GM12878 (cell line): ENCODE measurements around the gene PATL1. TPM values are rescaled to one million over a fixed set of nuclear protein-coding genes. Genes with fewer than 3 reads are reported as not detected.

Experiments
- CREB1 ChIP-seq: IDR thresholded peaks from 2 replicates; pipeline ENCODE4 v1.6.1; 2012; ENCODE audit warnings: low read depth, mild to moderate bottlenecking, inconsistent platforms
- EGR1 ChIP-seq, 2 experiments: IDR thresholded peaks; 1 replicate in 1 of 2; 2 replicates in 1 of 2; pipeline ENCODE4 v1.6.1; 2011 to 2012; ENCODE audit warnings: low read depth in 2 of 2, low read length in 2 of 2, borderline replicate concordance in 1 of 2, mild to moderate bottlenecking in 1 of 2, moderate library complexity in 1 of 2
- ESRRA ChIP-seq: IDR thresholded peaks from 2 replicates; pipeline ENCODE4 v1.6.1; 2012; ENCODE audit warnings: mild to moderate bottlenecking, low read length, improper control_type of control experiment
- FOS ChIP-seq: IDR thresholded peaks from 3 replicates; pipeline ENCODE4 v1.6.1; 2011; ENCODE audit warnings: borderline replicate concordance; ENCODE audit not compliant: insufficient read length; ENCODE audit errors: extremely low read depth
- GATAD2B ChIP-seq: fragments of 450-650 bp; conservative IDR thresholded peaks from 2 replicates; pipeline ENCODE4 v1.6.1; 2017; ENCODE audit warnings: low read depth, mild to moderate bottlenecking, moderate library complexity
- MYC ChIP-seq: IDR thresholded peaks from 2 replicates; pipeline ENCODE4 v1.6.1; 2011; ENCODE audit warnings: mild to moderate bottlenecking, low read length, moderate library complexity, inconsistent platforms; ENCODE audit not compliant: insufficient read depth, insufficient replicate concordance, insufficient read length, severe bottlenecking
- NBN ChIP-seq: fragments of 450-650 bp; IDR thresholded peaks from 2 replicates; pipeline ENCODE4 v1.6.1; 2016
- NFXL1 ChIP-seq: fragments of 450-650 bp; IDR thresholded peaks from 2 replicates; pipeline ENCODE4 v1.6.1; 2017; ENCODE audit warnings: antibody characterized with exemption, mild to moderate bottlenecking, borderline replicate concordance
- NR2F1 ChIP-seq: fragments of 450-650 bp; conservative IDR thresholded peaks from 2 replicates; pipeline ENCODE4 v1.6.1; 2017; ENCODE audit warnings: mild to moderate bottlenecking
- NRF1 ChIP-seq: conservative IDR thresholded peaks from 2 replicates; pipeline ENCODE4 v1.6.1; 2011; ENCODE audit warnings: mild to moderate bottlenecking, low read depth, low read length, improper control_type of control experiment
- PAX5 ChIP-seq: IDR thresholded peaks from 2 replicates; pipeline ENCODE4 v1.6.1; 2011; ENCODE audit warnings: low read depth, low read length, borderline replicate concordance
- PAX8 ChIP-seq: fragments of 450-650 bp; IDR thresholded peaks from 2 replicates; pipeline ENCODE4 v1.6.1; 2017; ENCODE audit warnings: mild to moderate bottlenecking, moderate library complexity
- PML ChIP-seq: IDR thresholded peaks from 2 replicates; pipeline ENCODE4 v1.6.1; 2012; ENCODE audit warnings: low read length, inconsistent platforms
- POU2F2 ChIP-seq: IDR thresholded peaks from 3 replicates; pipeline ENCODE4 v1.6.1; 2011; ENCODE audit warnings: low read depth, mild to moderate bottlenecking, low read length, borderline replicate concordance
- RAD51 ChIP-seq: fragments of 450-650 bp; IDR thresholded peaks from 2 replicates; pipeline ENCODE4 v1.6.1; 2016; ENCODE audit warnings: moderate library complexity, mild to moderate bottlenecking, inconsistent platforms
- TCF12 ChIP-seq: IDR thresholded peaks from 2 replicates; pipeline ENCODE4 v1.6.1; 2011; ENCODE audit warnings: low read depth, mild to moderate bottlenecking, low read length
- TCF3 ChIP-seq: IDR thresholded peaks from 2 replicates; pipeline ENCODE4 v1.6.1; 2012; ENCODE audit warnings: low read depth, mild to moderate bottlenecking, low read length, borderline replicate concordance; ENCODE audit not compliant: insufficient read depth
- WRNIP1 ChIP-seq: IDR thresholded peaks from 2 replicates; pipeline ENCODE4 v1.6.1; 2011; ENCODE audit warnings: low read depth, low read length, improper control_type of control experiment, borderline replicate concordance
- YY1 ChIP-seq: IDR thresholded peaks from 2 replicates; pipeline ENCODE4 v1.6.1; 2011; ENCODE audit warnings: low read depth, mild to moderate bottlenecking, low read length
- ZNF274 ChIP-seq: IDR thresholded peaks from one replicate; pipeline ENCODE4 v1.8.0; 2011; ENCODE audit not compliant: insufficient read length, insufficient read depth
- ZNF622 ChIP-seq: fragments of 450-650 bp; IDR thresholded peaks from 2 replicates; pipeline ENCODE4 v1.6.1; 2017; ENCODE audit warnings: mild to moderate bottlenecking, inconsistent platforms
- polyA plus RNA-seq, 11 experiments: library from polyadenylated mRNA; depleted of rRNA in 4 of 11; unstranded in 6 of 11; stranded (reverse) in 5 of 11; fragments of >200 nt; fragmentation: Nextera tagmentation in 4 of 11; fragmentation: Illumina TruSeq in 1 of 11; extraction: Ambion mirVana in 4 of 11; extraction: Trizol in 1 of 11; gene quantifications; 1 replicate in 1 of 11; 2 replicates in 10 of 11; pipeline versions ENCODE4 v1.2.1 to v1.2.3, GENCODE V29; 2011 to 2016; ENCODE audit warnings: inconsistent platforms in 2 of 11, missing spikeins in 2 of 11, low read depth in 1 of 11
- total RNA-seq, 4 experiments: library from RNA; depleted of rRNA in 3 of 4; stranded (reverse); fragments of >200 nt in 3 of 4; fragmentation: Illumina TruSeq in 1 of 4; extraction: Trizol in 1 of 4; gene quantifications; 2 replicates each; pipeline versions ENCODE4 v1.2.1 to v1.2.3, GENCODE V29; 2013 to 2021
- TF ChIP-seq, protein P1 (sequence below): fragments of 150-350 bp; IDR thresholded peaks from 2 replicates; pipeline ENCODE4 v1.6.1; 2014; ENCODE audit warnings: mild to moderate bottlenecking, low read depth, low read length
- TF ChIP-seq, protein P2 (sequence below): IDR thresholded peaks from 2 replicates; pipeline ENCODE4 v1.6.1; 2011; ENCODE audit warnings: borderline replicate concordance, low read depth, mild to moderate bottlenecking, moderate library complexity, mixed read lengths, low read length; ENCODE audit not compliant: insufficient read depth; ENCODE audit errors: extremely low read length
- TF ChIP-seq, protein P3 (sequence below): IDR thresholded peaks from 2 replicates; pipeline ENCODE4 v1.6.1; 2012; ENCODE audit warnings: improper control_type of control experiment, low read depth, low read length; ENCODE audit not compliant: insufficient replicate concordance

PATL1 gene
- total and polyA plus RNA-seq, 10 of the 15 experiments (the other 5 are each of a cell fraction or from before 2014, with no cell fraction given) = 5.3 to 62.0 (median 14.9) TPM

DNA sequence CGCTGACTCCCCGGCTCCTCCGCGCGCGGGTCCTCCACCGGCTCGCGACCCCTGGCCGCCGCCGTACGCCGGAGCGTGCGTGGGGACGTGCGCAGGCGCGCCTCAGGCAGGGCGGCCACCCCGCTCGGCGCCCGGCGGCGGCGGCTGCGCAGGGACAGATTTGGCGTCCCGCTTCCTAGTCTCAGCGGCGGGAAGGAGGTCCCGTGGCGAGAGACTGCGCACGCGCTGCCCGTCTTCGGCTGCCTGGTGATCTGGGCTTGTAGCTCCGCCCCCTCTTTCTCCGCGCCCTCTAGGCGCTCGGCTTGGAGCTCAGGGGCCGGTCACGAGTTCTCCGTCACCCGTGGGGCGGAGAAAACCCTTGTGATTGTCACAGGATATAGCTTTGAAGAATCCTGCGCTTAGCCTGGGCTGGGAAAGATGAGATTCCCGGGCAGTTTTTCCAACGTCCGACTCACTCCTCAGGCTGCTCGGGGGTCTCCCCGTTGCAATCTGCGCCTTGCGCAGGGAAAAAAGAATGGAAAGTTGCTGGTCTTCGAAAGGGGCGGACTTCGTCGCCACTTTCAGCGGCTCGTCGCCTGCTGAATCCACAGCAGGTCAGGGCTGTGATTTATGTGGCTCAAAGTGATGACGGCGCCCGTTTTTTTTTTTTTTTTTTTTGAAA is at the start of gene PATL1 (continued):
- TF ChIP-seq WRNIP1 (0 out of 2 replicates have a peak, but pooled peaks have one; percentile 17), GATAD2B (peak; percentile 33; the same call in 1 of the 2 replicates), NRF1 (peak; percentile 96), ZNF622 (no peak), EGR1 (IDR thresholded peaks at IDR 0.05; ENCODE audit: borderline replicate concordance in 1 of 2, low read depth in 2 of 2, low read length in 2 of 2) (peak; percentile 22 to 48; a peak in 2 of 3 replicates), PAX8 (no peak), PAX5 (no peak), NBN (peak; percentile 93), POU2F2 (no peak; the same call in 1 of the 3 replicates), PML (peak; percentile 97), TCF12 (no peak), FOS (no peak), RAD51 (peak; percentile 88), NR2F1 (0 out of 2 replicates have a peak, but pooled peaks have one; percentile 16), ESRRA (0 out of 2 replicates have a peak, but pooled peaks have one; percentile 2), YY1 (peak; percentile 54; the same call in 1 of the 2 replicates), TCF3 (0 out of 2 replicates have a peak, but pooled peaks have one; percentile 43), ZNF274 (no peak), MYC (no peak), CREB1 (peak; percentile 93), NFXL1 (no peak)
- TF ChIP-seq, protein P1, sequence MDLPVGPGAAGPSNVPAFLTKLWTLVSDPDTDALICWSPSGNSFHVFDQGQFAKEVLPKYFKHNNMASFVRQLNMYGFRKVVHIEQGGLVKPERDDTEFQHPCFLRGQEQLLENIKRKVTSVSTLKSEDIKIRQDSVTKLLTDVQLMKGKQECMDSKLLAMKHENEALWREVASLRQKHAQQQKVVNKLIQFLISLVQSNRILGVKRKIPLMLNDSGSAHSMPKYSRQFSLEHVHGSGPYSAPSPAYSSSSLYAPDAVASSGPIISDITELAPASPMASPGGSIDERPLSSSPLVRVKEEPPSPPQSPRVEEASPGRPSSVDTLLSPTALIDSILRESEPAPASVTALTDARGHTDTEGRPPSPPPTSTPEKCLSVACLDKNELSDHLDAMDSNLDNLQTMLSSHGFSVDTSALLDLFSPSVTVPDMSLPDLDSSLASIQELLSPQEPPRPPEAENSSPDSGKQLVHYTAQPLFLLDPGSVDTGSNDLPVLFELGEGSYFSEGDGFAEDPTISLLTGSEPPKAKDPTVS = no peak
- TF ChIP-seq, protein P2, sequence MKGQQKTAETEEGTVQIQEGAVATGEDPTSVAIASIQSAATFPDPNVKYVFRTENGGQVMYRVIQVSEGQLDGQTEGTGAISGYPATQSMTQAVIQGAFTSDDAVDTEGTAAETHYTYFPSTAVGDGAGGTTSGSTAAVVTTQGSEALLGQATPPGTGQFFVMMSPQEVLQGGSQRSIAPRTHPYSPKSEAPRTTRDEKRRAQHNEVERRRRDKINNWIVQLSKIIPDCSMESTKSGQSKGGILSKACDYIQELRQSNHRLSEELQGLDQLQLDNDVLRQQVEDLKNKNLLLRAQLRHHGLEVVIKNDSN = no peak
- TF ChIP-seq, protein P3, sequence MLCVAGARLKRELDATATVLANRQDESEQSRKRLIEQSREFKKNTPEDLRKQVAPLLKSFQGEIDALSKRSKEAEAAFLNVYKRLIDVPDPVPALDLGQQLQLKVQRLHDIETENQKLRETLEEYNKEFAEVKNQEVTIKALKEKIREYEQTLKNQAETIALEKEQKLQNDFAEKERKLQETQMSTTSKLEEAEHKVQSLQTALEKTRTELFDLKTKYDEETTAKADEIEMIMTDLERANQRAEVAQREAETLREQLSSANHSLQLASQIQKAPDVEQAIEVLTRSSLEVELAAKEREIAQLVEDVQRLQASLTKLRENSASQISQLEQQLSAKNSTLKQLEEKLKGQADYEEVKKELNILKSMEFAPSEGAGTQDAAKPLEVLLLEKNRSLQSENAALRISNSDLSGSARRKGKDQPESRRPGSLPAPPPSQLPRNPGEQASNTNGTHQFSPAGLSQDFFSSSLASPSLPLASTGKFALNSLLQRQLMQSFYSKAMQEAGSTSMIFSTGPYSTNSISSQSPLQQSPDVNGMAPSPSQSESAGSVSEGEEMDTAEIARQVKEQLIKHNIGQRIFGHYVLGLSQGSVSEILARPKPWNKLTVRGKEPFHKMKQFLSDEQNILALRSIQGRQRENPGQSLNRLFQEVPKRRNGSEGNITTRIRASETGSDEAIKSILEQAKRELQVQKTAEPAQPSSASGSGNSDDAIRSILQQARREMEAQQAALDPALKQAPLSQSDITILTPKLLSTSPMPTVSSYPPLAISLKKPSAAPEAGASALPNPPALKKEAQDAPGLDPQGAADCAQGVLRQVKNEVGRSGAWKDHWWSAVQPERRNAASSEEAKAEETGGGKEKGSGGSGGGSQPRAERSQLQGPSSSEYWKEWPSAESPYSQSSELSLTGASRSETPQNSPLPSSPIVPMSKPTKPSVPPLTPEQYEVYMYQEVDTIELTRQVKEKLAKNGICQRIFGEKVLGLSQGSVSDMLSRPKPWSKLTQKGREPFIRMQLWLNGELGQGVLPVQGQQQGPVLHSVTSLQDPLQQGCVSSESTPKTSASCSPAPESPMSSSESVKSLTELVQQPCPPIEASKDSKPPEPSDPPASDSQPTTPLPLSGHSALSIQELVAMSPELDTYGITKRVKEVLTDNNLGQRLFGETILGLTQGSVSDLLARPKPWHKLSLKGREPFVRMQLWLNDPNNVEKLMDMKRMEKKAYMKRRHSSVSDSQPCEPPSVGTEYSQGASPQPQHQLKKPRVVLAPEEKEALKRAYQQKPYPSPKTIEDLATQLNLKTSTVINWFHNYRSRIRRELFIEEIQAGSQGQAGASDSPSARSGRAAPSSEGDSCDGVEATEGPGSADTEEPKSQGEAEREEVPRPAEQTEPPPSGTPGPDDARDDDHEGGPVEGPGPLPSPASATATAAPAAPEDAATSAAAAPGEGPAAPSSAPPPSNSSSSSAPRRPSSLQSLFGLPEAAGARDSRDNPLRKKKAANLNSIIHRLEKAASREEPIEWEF = no peak
